Chondrocyte (in vitro differentiated cells): ENCODE results near the gene TCEA2. TPM values are rescaled to one million over a fixed set of nuclear protein-coding genes. Genes with fewer than 3 reads are reported as not detected.
A peak's percentile ranks its signal among the peaks of the same experiment; 100 is the strongest.

Source experiments
- DNase-seq: peaks from one replicate; pipeline ENCODE4 v3.0.0; 2021; ENCODE audit warnings: mixed read lengths, low spot score
- H3K27ac Mint-ChIP-seq: one replicate; pipeline ENCODE4 v1.8.0; 2021; ENCODE audit warnings: mild to moderate bottlenecking, moderate library complexity, mixed read lengths; ENCODE audit not compliant: unreplicated experiment
- H3K27me3 Mint-ChIP-seq: 2 replicates; pipeline ENCODE4 v1.8.0; 2021; ENCODE audit warnings: low read depth, mixed read lengths
- H3K36me3 Mint-ChIP-seq: 2 replicates; pipeline ENCODE4 v1.8.0; 2021; ENCODE audit warnings: low read depth, mixed read lengths
- H3K4me1 Mint-ChIP-seq: 2 replicates; pipeline ENCODE4 v1.8.0; 2021; ENCODE audit warnings: low read depth, mild to moderate bottlenecking, mixed read lengths
- H3K4me3 Mint-ChIP-seq: one replicate; pipeline ENCODE4 v1.8.0; 2021; ENCODE audit warnings: mild to moderate bottlenecking, moderate library complexity, mixed read lengths; ENCODE audit not compliant: unreplicated experiment
- H3K9me3 Mint-ChIP-seq: 2 replicates; pipeline ENCODE4 v1.8.0; 2021; ENCODE audit warnings: low read depth, mixed read lengths
- long read RNA-seq: library from polyadenylated mRNA; stranded (forward); transcript quantifications from one replicate; pipeline ENCODE4 v2.0.0, GENCODE V29; 2021
- total RNA-seq: library from RNA; stranded (reverse); gene quantifications from 3 replicates; pipeline ENCODE4 v1.2.1, GENCODE V29; 2021
- TF ChIP-seq, protein P1 (sequence below): fragments of 200-600 bp; sonication (generic); IDR thresholded peaks from 2 replicates; pipeline ENCODE4 v1.5.0; 2021; ENCODE audit warnings: antibody characterized with exemption, mild to moderate bottlenecking, moderate library complexity

Gene TCEA2
- 57.1 to 59.2 TPM (median 57.6 TPM) in 3 replicates for total RNA-seq
- long read RNA-seq, transcript TCEA2-202 (10 exons, 1,235 nt): major isoform, 59 of 104 reads
- long read RNA-seq, partial matches to known transcripts: 6 of 104 reads
- long read RNA-seq, other reads (novel, unspliced or antisense): 37 of 104 reads

DNA sequence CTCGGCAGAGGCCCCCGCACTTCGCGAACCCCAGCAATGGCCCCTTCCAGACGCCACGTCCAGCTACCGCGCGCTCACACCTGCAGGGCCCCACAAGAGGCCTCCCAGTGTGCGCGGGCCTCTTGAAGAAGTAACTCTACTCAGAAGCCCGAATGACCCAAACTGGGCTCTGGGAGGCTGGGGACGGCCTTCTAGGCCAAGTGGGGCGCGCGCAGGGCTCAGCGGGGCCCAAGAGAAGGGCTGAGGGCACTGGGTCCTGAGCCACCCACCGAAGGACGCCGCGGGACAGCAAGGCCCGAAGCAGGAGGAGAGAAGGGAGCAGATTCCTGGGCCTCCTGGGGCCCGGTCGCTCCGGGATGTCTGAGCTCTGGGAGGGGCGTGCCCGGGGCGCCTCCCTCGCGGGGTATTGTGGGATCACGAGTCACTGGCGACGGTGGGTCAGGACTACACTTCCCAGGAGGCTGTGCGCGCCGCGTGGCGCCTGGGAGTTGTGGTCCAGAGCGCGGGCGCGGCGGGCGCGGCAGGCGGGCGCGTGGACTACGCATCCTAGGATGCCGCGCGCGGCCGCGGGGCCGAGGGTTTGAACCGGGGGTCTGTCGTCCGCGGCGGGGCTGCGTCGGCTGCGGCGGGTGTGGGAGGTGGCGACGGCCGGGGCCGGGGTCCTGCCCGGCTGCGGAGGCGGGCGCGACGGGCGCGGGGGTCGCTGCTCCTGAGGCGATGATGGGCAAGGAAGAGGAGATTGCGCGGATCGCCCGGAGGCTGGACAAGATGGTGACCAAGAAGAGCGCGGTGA is at the start of gene TCEA2:
TCEA2 (plus strand) TSS at position 603 of the 793 bp plus-strand sequence; CDS start at position 718, 115 bp downstream.
- H3K4me1 Mint-ChIP-seq: peaks cover 45% of the 10 kb centered on the region
- peak within 1 kb of the TSS; percentile 93 for H3K4me3 Mint-ChIP-seq
- DNase-seq: no peak
- TF ChIP-seq, protein P1, sequence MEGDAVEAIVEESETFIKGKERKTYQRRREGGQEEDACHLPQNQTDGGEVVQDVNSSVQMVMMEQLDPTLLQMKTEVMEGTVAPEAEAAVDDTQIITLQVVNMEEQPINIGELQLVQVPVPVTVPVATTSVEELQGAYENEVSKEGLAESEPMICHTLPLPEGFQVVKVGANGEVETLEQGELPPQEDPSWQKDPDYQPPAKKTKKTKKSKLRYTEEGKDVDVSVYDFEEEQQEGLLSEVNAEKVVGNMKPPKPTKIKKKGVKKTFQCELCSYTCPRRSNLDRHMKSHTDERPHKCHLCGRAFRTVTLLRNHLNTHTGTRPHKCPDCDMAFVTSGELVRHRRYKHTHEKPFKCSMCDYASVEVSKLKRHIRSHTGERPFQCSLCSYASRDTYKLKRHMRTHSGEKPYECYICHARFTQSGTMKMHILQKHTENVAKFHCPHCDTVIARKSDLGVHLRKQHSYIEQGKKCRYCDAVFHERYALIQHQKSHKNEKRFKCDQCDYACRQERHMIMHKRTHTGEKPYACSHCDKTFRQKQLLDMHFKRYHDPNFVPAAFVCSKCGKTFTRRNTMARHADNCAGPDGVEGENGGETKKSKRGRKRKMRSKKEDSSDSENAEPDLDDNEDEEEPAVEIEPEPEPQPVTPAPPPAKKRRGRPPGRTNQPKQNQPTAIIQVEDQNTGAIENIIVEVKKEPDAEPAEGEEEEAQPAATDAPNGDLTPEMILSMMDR: no peak
- H3K9me3 Mint-ChIP-seq: no peaks in the 10 kb centered on the region
- H3K36me3 Mint-ChIP-seq: peaks cover 2% of the 10 kb centered on the region
- peak within 1 kb of the TSS; percentile 79 for H3K27ac Mint-ChIP-seq
- no peaks in the 10 kb centered on the region for H3K27me3 Mint-ChIP-seq

DNA sequence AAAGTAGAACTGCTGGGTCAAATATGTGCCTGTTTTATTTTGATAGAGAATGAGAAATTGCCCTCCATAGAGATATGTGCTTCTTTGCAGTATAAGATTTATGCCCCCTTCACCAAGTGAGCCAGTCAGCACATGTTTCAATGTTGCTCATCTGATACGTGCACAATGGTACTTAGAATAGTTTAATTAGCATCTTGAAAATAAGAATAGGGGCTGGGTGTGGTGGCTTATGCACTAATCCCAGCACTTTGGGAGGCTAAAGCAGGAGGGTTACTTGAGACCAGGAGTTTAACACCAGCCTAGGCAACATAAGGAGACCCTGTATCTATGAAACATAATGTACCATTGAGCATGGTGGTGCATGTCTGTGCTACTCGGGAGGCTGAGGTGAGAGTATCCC is 47.4 kb upstream of the TCEA2 start:
- Mint-ChIP-seq H3K4me1 (no peaks in the 10 kb centered on the region), H3K9me3 (no peaks in the 10 kb centered on the region), H3K36me3 (peaks cover 35% of the 10 kb centered on the region), H3K27me3 (no peaks in the 10 kb centered on the region), H3K4me3 (no peak overlapping the region), H3K27ac (no peak overlapping the region)
- TF ChIP-seq, protein P1: no peak
- DNase-seq: no peak

DNA sequence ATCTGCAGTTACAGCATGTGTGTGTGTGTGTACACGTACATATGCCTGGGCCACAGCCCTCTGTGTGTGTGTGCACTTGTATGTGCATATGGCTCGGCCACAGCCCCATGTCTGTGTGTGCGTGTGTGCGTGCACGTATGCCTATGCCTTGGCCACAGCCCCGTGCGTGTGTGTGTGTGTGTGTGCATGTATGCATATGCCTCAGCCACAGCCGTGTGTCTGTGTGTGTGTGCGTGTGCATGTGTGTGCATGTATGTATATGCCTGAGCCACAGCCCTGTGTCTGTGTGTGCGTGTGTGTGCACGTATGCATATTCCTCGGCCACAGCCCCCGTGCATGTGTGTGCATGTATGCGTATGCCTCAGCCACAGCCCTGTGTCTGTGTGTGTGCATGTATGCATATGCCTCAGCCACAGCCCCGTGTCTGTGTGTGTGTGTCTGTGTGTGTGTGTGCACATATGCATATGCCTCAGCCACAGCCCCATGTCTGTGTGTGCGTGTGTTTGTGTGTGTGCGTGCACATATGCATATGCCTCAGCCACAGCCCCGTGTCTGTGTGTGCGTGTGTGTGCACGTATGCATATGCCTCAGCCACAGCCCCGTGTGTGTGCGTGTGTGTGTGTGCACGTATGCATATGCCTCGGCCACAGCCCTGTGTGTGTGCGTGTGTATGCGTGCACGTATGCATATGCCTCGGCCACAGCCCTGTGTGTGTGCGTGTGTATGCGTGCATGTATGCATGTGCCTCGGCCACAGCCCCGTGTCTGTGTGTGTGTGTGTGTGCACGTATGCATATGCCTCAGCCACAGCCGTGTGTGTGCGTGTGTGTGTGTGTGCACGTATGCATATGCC is 41.6 kb upstream of the TCEA2 start:
- Mint-ChIP-seq H3K9me3 (no peaks in the 10 kb centered on the region), H3K4me3 (no peak overlapping the region), H3K36me3 (peaks cover 39% of the 10 kb centered on the region)

DNA sequence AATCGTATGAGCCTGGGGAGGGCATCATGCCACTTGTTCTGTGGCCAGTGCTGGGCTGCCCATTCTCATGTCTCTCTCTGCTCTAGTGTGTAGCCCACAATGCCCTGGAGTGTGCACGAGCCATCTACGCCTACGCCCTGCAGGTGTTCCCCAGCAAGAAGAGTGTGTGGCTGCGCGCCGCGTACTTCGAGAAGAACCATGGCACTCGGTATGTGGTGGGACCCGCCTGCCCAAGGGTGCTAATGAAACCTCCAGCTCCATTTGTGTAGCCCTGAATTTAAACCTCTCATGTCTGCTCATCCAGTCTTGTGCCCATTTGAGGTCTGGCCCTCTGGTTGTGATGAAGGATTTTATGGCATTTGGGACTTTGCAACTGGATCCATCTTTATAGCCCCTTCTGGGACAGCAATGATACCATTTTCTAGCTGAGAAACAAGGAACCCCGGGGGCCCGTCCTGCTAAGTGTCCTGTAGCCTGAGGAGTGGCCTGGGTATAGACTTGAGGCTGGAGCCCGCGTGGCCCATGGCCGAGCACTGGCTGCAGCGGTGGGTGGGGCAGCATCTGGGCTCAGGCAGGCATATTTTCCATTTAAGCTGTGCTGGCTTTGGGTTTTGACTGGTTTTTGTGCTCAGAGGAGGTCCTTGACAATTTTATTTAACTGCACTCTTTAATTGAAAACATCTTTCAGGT is 40.2 kb upstream of the TCEA2 start:
- Mint-ChIP-seq H3K27ac (no peak overlapping the region), H3K36me3 (peaks cover 39% of the 10 kb centered on the region), H3K27me3 (no peaks in the 10 kb centered on the region), H3K4me3 (no peak overlapping the region), H3K4me1 (no peaks in the 10 kb centered on the region), H3K9me3 (no peaks in the 10 kb centered on the region)
- no peak for DNase-seq
- TF ChIP-seq, protein P1: no peak

More for the DNA sequence above, 41.6 kb upstream of the TCEA2 start:
- no peak for DNase-seq
- no peaks in the 10 kb centered on the region for H3K4me1 Mint-ChIP-seq
- H3K27me3 Mint-ChIP-seq: no peaks in the 10 kb centered on the region
- no peak overlapping the region for H3K27ac Mint-ChIP-seq
- TF ChIP-seq, protein P1: no peak
